HG03159 (cell line): ENCODE data around the gene RNASEH2A.

ENCODE experiments used
- ATAC-seq: cut with Tn5 transposase; IDR thresholded peaks from one replicate; pipeline ENCODE4 v1.9.1; 2021; ENCODE audit warnings: mild to moderate bottlenecking, moderate library complexity; ENCODE audit not compliant: unreplicated experiment

RNASEH2A gene

GRCh38 chr19:12856653-12857052 is 50.3 kb downstream of the RNASEH2A start:
- ATAC-seq = no peak

- ATAC-seq = no peak
These were observed 51.9 kb downstream of the RNASEH2A start for GRCh38 chr19:12858041-12858928.

DNA sequence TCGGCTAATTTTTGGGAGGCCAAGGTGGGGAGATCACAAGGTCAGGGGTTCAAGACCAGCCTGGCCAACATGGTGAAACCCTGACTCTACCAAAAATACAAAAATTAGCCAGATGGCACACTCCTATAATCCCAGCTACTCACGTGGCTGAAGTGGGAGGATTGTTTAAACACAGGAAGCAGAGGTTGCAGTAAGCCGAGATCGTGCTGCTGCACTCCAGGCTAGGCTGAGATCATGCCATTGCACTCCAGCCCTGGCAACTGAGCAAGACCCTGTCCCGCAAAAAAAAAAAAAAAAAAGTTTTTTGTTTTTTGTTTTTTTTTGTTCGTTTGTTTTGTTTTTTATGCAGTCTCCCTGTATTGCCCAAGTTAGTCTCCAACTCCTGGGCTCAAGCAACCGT is 53.2 kb downstream of the RNASEH2A start:
- ATAC-seq = no peak
